Ishikawa (cell line): ENCODE results near the gene KATNAL1.

Experiments used
- CEBPB ChIP-seq: IDR thresholded peaks from 2 replicates; pipeline ENCODE4 v1.6.1; 2012
- CREB1 ChIP-seq: IDR thresholded peaks from 2 replicates; pipeline ENCODE4 v1.6.1; 2012; ENCODE audit warnings: low read depth
- EGR1 ChIP-seq: IDR thresholded peaks from 2 replicates; pipeline ENCODE4 v1.6.1; 2012
- EP300 ChIP-seq: IDR thresholded peaks from 2 replicates; pipeline ENCODE4 v1.6.1; 2012; ENCODE audit warnings: borderline replicate concordance
- FOXM1 ChIP-seq: IDR thresholded peaks from 2 replicates; pipeline ENCODE4 v1.6.1; 2012; ENCODE audit warnings: low read depth, borderline replicate concordance
- NFIC ChIP-seq: IDR thresholded peaks from 2 replicates; pipeline ENCODE4 v1.6.1; 2012
- RAD21 ChIP-seq: IDR thresholded peaks from 2 replicates; pipeline ENCODE4 v1.6.1; 2012; ENCODE audit warnings: low read depth
- TAF1 ChIP-seq: IDR thresholded peaks from 2 replicates; pipeline ENCODE4 v1.6.1; 2012; ENCODE audit warnings: low read depth, mild to moderate bottlenecking
- TCF12 ChIP-seq: IDR thresholded peaks from 2 replicates; pipeline ENCODE4 v1.6.1; 2012; ENCODE audit warnings: low read depth
- TEAD4 ChIP-seq: IDR thresholded peaks from 2 replicates; pipeline ENCODE4 v1.6.1; 2012
- YY1 ChIP-seq: IDR thresholded peaks from 2 replicates; pipeline ENCODE4 v1.6.1; 2012; ENCODE audit warnings: low read depth
- ZBTB7A ChIP-seq: IDR thresholded peaks from 2 replicates; pipeline ENCODE4 v1.6.1; 2012; ENCODE audit warnings: low read depth
- TF ChIP-seq, protein P1 (sequence below): IDR thresholded peaks from 2 replicates; pipeline ENCODE4 v1.6.1; 2012
- TF ChIP-seq, protein P2 (sequence below): IDR thresholded peaks from 2 replicates; pipeline ENCODE4 v1.6.1; 2012; ENCODE audit warnings: low read depth, mild to moderate bottlenecking
- TF ChIP-seq, protein P3 (sequence below): IDR thresholded peaks from 2 replicates; pipeline ENCODE4 v1.6.1; 2012

The KATNAL1 gene

DNA sequence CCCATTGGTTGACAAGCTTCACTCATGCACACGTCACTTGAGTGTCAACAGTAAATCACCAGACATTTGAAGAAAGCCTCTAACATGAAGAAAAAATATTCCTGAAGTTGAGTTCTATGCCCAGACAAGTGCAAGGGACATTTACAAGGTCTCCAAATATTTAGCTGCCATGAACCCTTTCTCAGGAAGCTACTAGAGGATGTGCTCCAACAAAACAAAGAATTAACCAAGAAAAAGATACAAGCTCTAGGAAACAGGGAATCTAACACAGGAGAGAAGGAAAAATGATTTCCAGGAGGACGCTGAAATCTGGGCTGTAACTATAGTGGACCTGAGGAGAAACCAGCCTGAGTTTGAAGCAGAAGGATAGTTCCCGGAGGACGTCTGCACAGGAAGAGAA, 45.7 kb upstream of the KATNAL1 start:
- TF ChIP-seq RAD21: no peak
- TF ChIP-seq ZBTB7A: no peak
- TF ChIP-seq, protein P1, sequence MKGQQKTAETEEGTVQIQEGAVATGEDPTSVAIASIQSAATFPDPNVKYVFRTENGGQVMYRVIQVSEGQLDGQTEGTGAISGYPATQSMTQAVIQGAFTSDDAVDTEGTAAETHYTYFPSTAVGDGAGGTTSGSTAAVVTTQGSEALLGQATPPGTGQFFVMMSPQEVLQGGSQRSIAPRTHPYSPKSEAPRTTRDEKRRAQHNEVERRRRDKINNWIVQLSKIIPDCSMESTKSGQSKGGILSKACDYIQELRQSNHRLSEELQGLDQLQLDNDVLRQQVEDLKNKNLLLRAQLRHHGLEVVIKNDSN: no peak
- TF ChIP-seq TCF12: no peak
- TF ChIP-seq FOXM1: no peak
- TF ChIP-seq, protein P2, sequence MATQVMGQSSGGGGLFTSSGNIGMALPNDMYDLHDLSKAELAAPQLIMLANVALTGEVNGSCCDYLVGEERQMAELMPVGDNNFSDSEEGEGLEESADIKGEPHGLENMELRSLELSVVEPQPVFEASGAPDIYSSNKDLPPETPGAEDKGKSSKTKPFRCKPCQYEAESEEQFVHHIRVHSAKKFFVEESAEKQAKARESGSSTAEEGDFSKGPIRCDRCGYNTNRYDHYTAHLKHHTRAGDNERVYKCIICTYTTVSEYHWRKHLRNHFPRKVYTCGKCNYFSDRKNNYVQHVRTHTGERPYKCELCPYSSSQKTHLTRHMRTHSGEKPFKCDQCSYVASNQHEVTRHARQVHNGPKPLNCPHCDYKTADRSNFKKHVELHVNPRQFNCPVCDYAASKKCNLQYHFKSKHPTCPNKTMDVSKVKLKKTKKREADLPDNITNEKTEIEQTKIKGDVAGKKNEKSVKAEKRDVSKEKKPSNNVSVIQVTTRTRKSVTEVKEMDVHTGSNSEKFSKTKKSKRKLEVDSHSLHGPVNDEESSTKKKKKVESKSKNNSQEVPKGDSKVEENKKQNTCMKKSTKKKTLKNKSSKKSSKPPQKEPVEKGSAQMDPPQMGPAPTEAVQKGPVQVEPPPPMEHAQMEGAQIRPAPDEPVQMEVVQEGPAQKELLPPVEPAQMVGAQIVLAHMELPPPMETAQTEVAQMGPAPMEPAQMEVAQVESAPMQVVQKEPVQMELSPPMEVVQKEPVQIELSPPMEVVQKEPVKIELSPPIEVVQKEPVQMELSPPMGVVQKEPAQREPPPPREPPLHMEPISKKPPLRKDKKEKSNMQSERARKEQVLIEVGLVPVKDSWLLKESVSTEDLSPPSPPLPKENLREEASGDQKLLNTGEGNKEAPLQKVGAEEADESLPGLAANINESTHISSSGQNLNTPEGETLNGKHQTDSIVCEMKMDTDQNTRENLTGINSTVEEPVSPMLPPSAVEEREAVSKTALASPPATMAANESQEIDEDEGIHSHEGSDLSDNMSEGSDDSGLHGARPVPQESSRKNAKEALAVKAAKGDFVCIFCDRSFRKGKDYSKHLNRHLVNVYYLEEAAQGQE: no peak
- TF ChIP-seq, protein P3, sequence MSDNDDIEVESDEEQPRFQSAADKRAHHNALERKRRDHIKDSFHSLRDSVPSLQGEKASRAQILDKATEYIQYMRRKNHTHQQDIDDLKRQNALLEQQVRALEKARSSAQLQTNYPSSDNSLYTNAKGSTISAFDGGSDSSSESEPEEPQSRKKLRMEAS: no peak
- TF ChIP-seq EGR1: no peak
- TF ChIP-seq NFIC: no peak
- TF ChIP-seq YY1: no peak
- no peak for TF ChIP-seq TEAD4
- no peak for TF ChIP-seq TAF1
- TF ChIP-seq EP300: no peak
- no peak for TF ChIP-seq CEBPB
- TF ChIP-seq CREB1: no peak

DNA sequence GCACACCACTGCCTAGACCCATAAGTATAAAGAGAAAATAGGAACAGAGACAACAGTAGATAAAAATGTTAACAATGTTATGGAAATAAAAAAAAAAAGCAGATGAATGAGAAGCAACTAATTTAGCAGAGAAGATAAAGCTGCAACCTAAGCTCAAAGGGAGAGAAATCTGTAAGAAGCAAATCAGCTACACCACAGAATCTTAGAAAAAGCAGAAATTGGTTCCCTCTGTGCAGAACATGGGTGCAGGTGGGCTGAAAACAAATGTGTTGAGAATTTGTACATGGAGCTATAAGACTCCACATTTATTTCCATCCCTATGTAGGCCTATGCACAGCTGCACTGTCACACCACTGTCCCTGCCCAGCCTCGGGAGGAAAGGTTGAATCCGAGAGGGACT, 44.8 kb upstream of the KATNAL1 start:
- no peak for TF ChIP-seq CREB1
- no peak for TF ChIP-seq TCF12
- no peak for TF ChIP-seq TEAD4
- no peak for TF ChIP-seq EP300

DNA sequence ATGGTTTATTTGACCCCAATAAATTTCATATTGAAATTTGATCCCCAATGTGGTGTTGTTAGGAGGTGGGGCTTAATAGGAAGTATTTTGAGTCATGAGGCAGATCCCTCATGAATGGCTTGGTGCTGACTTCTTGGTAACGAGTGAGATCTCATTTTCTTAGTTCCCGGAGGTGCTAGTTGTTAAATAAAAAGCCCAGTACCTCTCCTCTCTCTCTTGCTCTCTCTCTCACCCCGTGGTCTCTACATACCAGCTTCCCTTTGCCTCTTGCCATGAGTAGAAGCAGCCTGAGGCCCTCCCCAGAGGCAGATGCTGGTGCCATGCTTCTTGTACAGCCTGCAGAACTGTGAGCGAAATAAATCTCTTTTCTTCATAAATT, 39.4 kb upstream of the KATNAL1 start:
- no peak for TF ChIP-seq RAD21
- TF ChIP-seq, protein P1: no peak
- no peak for TF ChIP-seq NFIC
- TF ChIP-seq, protein P2: no peak

DNA sequence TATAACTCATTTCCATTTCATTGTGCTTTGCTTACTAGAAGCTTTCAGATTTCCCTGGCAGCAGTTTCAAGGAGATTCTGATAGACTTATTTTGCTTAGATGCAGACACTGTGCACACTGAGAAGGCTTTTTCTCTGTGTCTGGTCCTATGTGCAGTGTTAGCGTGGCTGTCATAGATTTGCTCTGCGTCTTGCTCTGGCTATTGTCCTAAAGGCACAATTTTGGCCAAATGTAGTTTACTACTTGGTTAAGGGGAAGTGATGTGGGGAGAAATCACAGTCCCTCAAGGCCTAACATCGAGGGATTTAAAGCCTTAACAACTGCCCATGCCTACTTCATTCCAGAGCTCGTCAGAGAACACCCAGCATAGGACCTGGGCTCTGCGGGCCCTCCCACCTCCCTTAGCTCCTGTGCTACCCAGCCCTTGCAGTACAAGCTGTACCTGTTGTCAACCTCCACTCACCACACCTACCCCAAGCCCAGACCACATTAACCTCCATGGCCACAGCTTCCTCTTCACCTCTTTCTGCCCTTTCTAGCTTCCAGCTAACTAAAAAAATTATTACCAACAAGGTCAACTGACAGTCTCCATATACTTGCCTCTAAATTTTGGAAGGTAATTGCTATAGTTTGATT, 38.9 kb upstream of the KATNAL1 start:
- TF ChIP-seq EP300 (no peak), RAD21 (no peak), ZBTB7A (no peak), EGR1 (no peak), NFIC (no peak), TEAD4 (no peak), FOXM1 (no peak), CREB1 (no peak), CEBPB (no peak), YY1 (no peak)
- TF ChIP-seq, protein P3: no peak
- TF ChIP-seq, protein P2: no peak
- TF ChIP-seq, protein P1: no peak
